HG02981 (cell line): ENCODE data around the gene ETDC.

Experiments
- ATAC-seq: cut with Tn5 transposase; IDR thresholded peaks from one replicate; pipeline ENCODE4 v1.9.1; 2021; ENCODE audit warnings: mild to moderate bottlenecking, moderate library complexity; ENCODE audit not compliant: unreplicated experiment

The ETDC gene

DNA sequence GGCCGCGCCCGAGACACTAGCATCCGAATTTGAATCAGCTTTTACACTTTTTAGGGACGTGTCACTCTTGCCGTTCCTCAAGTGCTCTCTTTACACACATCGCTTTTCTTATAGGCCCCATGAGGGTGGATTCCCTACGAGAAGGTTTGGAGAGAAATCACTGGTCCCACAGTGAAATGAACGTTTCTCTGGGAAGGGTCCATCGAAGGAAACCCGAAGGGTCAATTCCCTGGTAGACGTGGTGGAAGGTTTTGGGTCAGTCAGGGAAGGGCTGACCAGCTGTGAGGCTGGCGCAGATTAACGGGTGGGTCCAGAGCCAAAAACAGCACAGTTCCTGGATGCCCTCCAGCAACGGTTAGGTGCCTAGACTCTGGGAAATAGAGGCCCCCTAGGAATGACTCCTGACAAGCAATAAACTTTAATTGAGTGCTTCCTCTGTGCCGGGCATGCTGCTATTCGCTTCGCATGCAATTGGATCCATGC, 35.9 kb downstream of the ETDC start:
- ATAC-seq = no peak

DNA sequence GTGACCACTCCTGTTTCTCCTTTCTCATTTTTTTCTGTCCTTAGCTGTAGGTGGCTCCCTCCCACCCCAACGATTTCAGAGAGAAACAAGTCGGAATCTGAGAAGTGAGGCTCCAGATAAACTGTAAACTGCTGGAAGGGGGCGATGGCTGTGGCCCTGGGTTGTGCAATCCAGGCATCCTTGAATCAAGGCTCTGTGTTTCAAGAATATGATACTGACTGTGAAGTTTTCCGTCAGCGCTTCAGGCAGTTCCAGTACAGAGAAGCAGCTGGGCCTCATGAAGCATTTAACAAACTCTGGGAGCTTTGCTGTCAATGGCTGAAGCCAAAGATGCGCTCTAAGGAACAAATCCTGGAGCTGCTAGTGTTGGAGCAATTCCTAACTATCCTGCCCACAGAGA, 37.7 kb downstream of the ETDC start:
- no peak for ATAC-seq

DNA sequence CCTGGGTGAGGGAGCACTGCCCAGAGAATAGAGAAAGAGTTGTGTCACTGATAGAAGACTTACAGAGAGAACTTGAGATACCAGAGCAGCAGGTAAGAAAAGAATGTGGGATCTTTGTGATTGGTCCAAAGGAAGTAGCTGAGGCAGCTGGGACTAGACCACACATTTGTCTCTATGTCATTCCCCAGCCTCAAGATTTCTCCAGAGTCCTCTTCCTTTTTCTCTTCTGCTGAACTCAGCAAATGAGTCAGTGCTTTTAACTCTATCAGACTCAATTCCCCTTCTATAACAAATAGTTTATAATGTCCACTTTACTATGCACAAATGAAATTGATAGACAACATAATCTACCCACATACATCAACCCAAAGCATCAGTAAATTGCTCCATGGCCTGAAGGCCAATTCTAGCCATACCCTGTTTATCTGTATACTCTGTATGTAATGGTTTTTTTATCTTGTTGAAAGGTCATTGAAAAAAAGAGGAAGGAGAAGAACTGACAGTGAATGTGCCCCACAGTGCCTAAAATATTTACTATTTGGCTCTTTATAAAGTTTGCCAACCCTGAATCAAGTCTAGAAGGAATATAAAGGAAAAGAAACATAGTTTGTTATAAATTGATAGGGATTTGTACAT, 38.2 kb downstream of the ETDC start:
- no peak for ATAC-seq

DNA sequence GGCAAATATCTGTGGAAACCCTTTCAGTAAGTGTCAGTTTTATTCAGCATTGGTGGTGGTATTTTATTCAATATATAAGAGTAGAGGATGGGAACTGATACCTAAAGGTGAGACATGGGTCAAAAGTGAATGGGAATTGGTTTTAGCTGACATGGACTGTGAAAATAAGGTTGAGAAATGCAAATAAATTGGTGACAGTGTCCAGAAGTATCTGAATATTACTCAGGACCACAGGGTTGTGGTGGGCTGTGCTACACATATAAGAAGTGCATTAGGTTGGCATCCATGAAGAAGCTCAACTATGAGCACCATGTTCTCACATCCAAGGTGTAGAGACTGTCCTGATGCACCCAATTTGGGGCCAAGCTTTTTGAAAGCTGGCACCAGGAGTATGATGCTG, 45.0 kb downstream of the ETDC start:
- ATAC-seq = peak; percentile 80
